GOT3 (cell line): Measurements from ENCODE around the gene MORN4.

Experiments used
- DNase-seq: peaks from one replicate; lab custom pipeline; 2025; ENCODE audit warnings: mixed read lengths; lab: John Stamatoyannopoulos, UW

The MORN4 gene

GRCh38 chr10:97573021-97573420, 60.3 kb downstream of the MORN4 start:
- DNase-seq = no peak

- peak; percentile 36 for DNase-seq
These were observed 60.9 kb downstream of the MORN4 start, which contains the start of gene ANKRD2 for GRCh38 chr10:97572214-97572989. Gene ANKRD2, plus strand, starts transcription at chr10:97572779. Its CDS starts 10 bp downstream, at chr10:97572789.

GRCh38 chr10:97571622-97572021, 61.7 kb downstream of the MORN4 start:
- DNase-seq = no peak

GRCh38 chr10:97570789-97571471, 62.4 kb downstream of the MORN4 start:
- no peak for DNase-seq

GRCh38 chr10:97570146-97570788, 63.0 kb downstream of the MORN4 start:
- no peak for DNase-seq

- no peak for DNase-seq
These were observed 65.4 kb downstream of the MORN4 start for GRCh38 chr10:97567891-97568290.

GRCh38 chr10:97566336-97566996, 66.8 kb downstream of the MORN4 start:
- DNase-seq = no peak

GRCh38 chr10:97564776-97565175, 68.5 kb downstream of the MORN4 start:
- no peak for DNase-seq
